GM12878 (cell line): ENCODE results near the gene EYA2. TPM values are rescaled to one million over a fixed set of nuclear protein-coding genes. Genes with fewer than 3 reads are reported as not detected.

ENCODE experiments used
- ATAC-seq: fragments of 200-7000 bp; cut with Tn5 transposase; 3 replicates; pipeline ENCODE4 v1.9.1; 2020; ENCODE audit warnings: mild to moderate bottlenecking, moderate library complexity
- BruUV-seq: library from RNA; stranded (reverse); fragments of 400-500 nt; replicated peaks from 2 replicates; lab custom pipeline; 2021; lab: Mats Ljungman, UMichigan
- CTCF ChIA-PET: fragments of 300-600 bp; sonication (Branson Sonifier 250); formaldehyde crosslinking; extraction: SDS; loops from one replicate; lab custom pipeline; 2021; ENCODE audit warnings: inconsistent platforms; lab: Yijun Ruan, JAX
- POLR2A ChIA-PET: fragments of 350-600 bp; formaldehyde crosslinking; extraction: SDS; loops from one replicate; lab custom pipeline; 2021; ENCODE audit warnings: inconsistent platforms; lab: Charles Lee
- RAD21 ChIA-PET: fragments of 300-600 bp; sonication (Branson Sonifier 250); formaldehyde crosslinking; loops from one replicate; lab custom pipeline; 2023; ENCODE audit warnings: antibody characterized with exemption; ENCODE audit not compliant: unreplicated experiment; lab: Charles Lee
- SMC1A ChIA-PET: fragments of 300-600 bp; sonication (Branson Sonifier 250); formaldehyde crosslinking; loops from one replicate; lab custom pipeline; 2023; ENCODE audit not compliant: unreplicated experiment, uncharacterized antibody; lab: Charles Lee
- DNase-seq: peaks from one replicate; pipeline ENCODE4 v3.0.0-alpha.2; 2011; ENCODE audit warnings: low read depth, low spot score
- FAIRE-seq: peaks from 3 replicates; lab custom pipeline; 2011; peaks lifted over from hg19 to GRCh38; lab: Jason Lieb, UNC
- H2AFZ ChIP-seq: 2 replicates; pipeline ENCODE4 v1.6.0; 2011; ENCODE audit warnings: low read depth, low read length, control low read depth; ENCODE audit not compliant: control insufficient read depth
- H3K27ac ChIP-seq: 2 replicates; pipeline ENCODE4 v1.5.1; 2011; ENCODE audit warnings: control low read depth; ENCODE audit not compliant: control insufficient read depth, insufficient read depth
- H3K27me3 ChIP-seq, 2 experiments: replicated peaks in 1 of 2; 2 replicates each; pipeline versions ENCODE4 v1.6.0 to v1.6.1; 2011; ENCODE audit warnings: low read length in 1 of 2; ENCODE audit not compliant: control insufficient read depth in 2 of 2, insufficient read depth in 2 of 2
- H3K36me3 ChIP-seq, 2 experiments: 2 replicates each; pipeline ENCODE4 v1.5.1; 2011; ENCODE audit warnings: low read length in 1 of 2; ENCODE audit not compliant: control insufficient read depth in 2 of 2, insufficient read depth in 2 of 2
- H3K4me1 ChIP-seq: 2 replicates; pipeline ENCODE4 v1.6.1; 2011; ENCODE audit warnings: mild to moderate bottlenecking, low read length, moderate library complexity, mixed read lengths; ENCODE audit not compliant: control insufficient read depth, insufficient read depth
- H3K4me2 ChIP-seq: 2 replicates; pipeline ENCODE4 v1.6.0; 2011; ENCODE audit warnings: control low read depth; ENCODE audit not compliant: control insufficient read depth, insufficient read depth
- H3K4me3 ChIP-seq: fragments of 200-600 bp; sonication (generic); 2 replicates; pipeline ENCODE4 v1.5.1; 2016
- H3K79me2 ChIP-seq: 2 replicates; pipeline ENCODE4 v1.6.0; 2011; ENCODE audit warnings: low read length; ENCODE audit not compliant: control insufficient read depth, insufficient read depth
- H3K9ac ChIP-seq: 2 replicates; pipeline ENCODE4 v1.8.0; 2011; ENCODE audit warnings: low read length, control low read depth, mixed read lengths; ENCODE audit not compliant: control insufficient read depth, insufficient read depth
- H3K9me3 ChIP-seq: replicated peaks from 3 replicates; pipeline ENCODE4 v1.5.1; 2011; ENCODE audit warnings: mild to moderate bottlenecking, low read length; ENCODE audit not compliant: control insufficient read depth, insufficient read depth
- H4K20me1 ChIP-seq: 2 replicates; pipeline ENCODE4 v1.6.0; 2011; ENCODE audit not compliant: control insufficient read depth, insufficient read depth
- BMI1 ChIP-seq: fragments of 450-650 bp; IDR thresholded peaks from 2 replicates; pipeline ENCODE4 v1.6.1; 2016; ENCODE audit warnings: mild to moderate bottlenecking, moderate library complexity, borderline replicate concordance
- CHD4 ChIP-seq: fragments of 200-600 bp; sonication (generic); IDR thresholded peaks from 2 replicates; pipeline ENCODE4 v1.6.1; 2016; ENCODE audit warnings: mild to moderate bottlenecking
- CREB1 ChIP-seq: IDR thresholded peaks from 2 replicates; pipeline ENCODE4 v1.6.1; 2012; ENCODE audit warnings: low read depth, mild to moderate bottlenecking, inconsistent platforms
- IKZF2 ChIP-seq, 2 experiments: fragments of 450-650 bp; IDR thresholded peaks; 2 replicates each; pipeline ENCODE4 v1.6.1; 2017; ENCODE audit warnings: mild to moderate bottlenecking in 2 of 2, moderate library complexity in 2 of 2
- KLF5 ChIP-seq: fragments of 450-650 bp; IDR thresholded peaks from 2 replicates; pipeline ENCODE4 v1.6.1; 2014; ENCODE audit warnings: mild to moderate bottlenecking; ENCODE audit not compliant: partially characterized antibody
- LARP7 ChIP-seq: fragments of 450-650 bp; IDR thresholded peaks from 2 replicates; pipeline ENCODE4 v1.6.1; 2017; ENCODE audit warnings: mild to moderate bottlenecking
- MTA2 ChIP-seq: fragments of 450-650 bp; IDR thresholded peaks from 2 replicates; pipeline ENCODE4 v1.6.1; 2016; ENCODE audit warnings: low read depth, mild to moderate bottlenecking, moderate library complexity
- YY1 ChIP-seq: IDR thresholded peaks from 2 replicates; pipeline ENCODE4 v1.6.1; 2011; ENCODE audit warnings: low read depth, mild to moderate bottlenecking, low read length
- ZBED1 ChIP-seq: IDR thresholded peaks from 2 replicates; pipeline ENCODE4 v1.6.1; 2016; ENCODE audit warnings: borderline replicate concordance
- ZNF274 ChIP-seq: IDR thresholded peaks from one replicate; pipeline ENCODE4 v1.8.0; 2011; ENCODE audit not compliant: insufficient read length, insufficient read depth
- WGBS: methylation state at CpG from one replicate; pipeline ENCODE4 v1.1.6; 2016; ENCODE audit warnings: low lambda C conversion rate; ENCODE audit not compliant: insufficient replicate concordance, insufficient coverage; ENCODE audit errors: missing lambda C conversion rate; 5-methylcytosine and 5-hydroxymethylcytosine counted together
- in situ Hi-C: fragments of 300-500 bp; cut with MboI; formaldehyde crosslinking; loops from 9 replicates; pipeline ENCODE4 v1.14.3; 2018; ENCODE audit warnings: mixed read lengths
- intact Hi-C: fragments of 100-400 bp; cut with micrococcal nuclease; formaldehyde crosslinking; loops from one replicate; pipeline ENCODE4 v1.14.2; 2022; ENCODE audit not compliant: unreplicated experiment
- polyA plus RNA-seq, 11 experiments: library from polyadenylated mRNA; depleted of rRNA in 4 of 11; unstranded in 6 of 11; stranded (reverse) in 5 of 11; fragments of >200 nt; fragmentation: Nextera tagmentation in 4 of 11; fragmentation: Illumina TruSeq in 1 of 11; extraction: Ambion mirVana in 4 of 11; extraction: Trizol in 1 of 11; gene quantifications; 1 replicate in 1 of 11; 2 replicates in 10 of 11; pipeline versions ENCODE4 v1.2.1 to v1.2.3, GENCODE V29; 2011 to 2016; ENCODE audit warnings: inconsistent platforms in 2 of 11, missing spikeins in 2 of 11, low read depth in 1 of 11
- total RNA-seq, 4 experiments: library from RNA; depleted of rRNA in 3 of 4; stranded (reverse); fragments of >200 nt in 3 of 4; fragmentation: Illumina TruSeq in 1 of 4; extraction: Trizol in 1 of 4; gene quantifications; 2 replicates each; pipeline versions ENCODE4 v1.2.1 to v1.2.3, GENCODE V29; 2013 to 2021
- TF ChIP-seq, protein P1 (sequence below): fragments of 450-650 bp; IDR thresholded peaks from 2 replicates; pipeline ENCODE4 v1.6.1; 2017; ENCODE audit warnings: low read depth, mild to moderate bottlenecking, moderate library complexity
- TF ChIP-seq, protein P2 (sequence below): IDR thresholded peaks from 2 replicates; pipeline ENCODE4 v1.6.1; 2012; ENCODE audit warnings: low read length, inconsistent platforms

EYA2 gene
- total and polyA plus RNA-seq, 10 of the 15 experiments (the other 5 are each of a cell fraction or from before 2014, with no cell fraction given), result 0.20 TPM; not detected in 9

DNA sequence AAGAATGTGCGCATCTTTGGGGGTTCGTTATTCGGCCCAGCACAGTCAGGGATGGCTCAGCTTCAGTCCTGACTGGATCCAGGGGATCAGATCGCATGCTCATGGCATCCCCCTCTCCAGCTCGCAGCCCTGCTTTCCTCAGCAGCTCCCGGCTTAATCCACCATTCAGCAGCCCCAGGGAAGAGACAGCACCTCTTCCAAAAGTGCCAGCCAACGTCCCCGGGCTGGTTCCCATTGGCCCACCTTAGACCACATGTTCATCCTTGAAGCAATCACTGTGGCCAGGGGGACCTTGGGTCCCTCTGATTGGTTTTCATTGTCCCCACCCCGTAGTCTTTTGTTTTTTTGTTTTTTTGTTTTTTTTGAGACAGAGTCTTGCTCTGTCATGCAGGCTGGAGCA, 273.2 kb downstream of the EYA2 start:
- no peaks in the 10 kb centered on the region; the same call in 1 of the 2 replicates for H4K20me1 ChIP-seq
- no peak overlapping the region for H3K4me2 ChIP-seq
- ChIA-PET CTCF (no interaction called here), POLR2A (no interaction called here), RAD21 (no interaction called here), SMC1A (no interaction called here)
- H3K4me1 ChIP-seq, result no peaks in the 10 kb centered on the region
- TF ChIP-seq KLF5 (no peak), ZNF274 (no peak), ZBED1 (no peak), MTA2 (no peak), LARP7 (no peak), YY1 (no peak), CREB1 (no peak), CHD4 (no peak), BMI1 (no peak), IKZF2 (IDR thresholded peaks at IDR 0.05) (no peak)
- TF ChIP-seq, protein P1, sequence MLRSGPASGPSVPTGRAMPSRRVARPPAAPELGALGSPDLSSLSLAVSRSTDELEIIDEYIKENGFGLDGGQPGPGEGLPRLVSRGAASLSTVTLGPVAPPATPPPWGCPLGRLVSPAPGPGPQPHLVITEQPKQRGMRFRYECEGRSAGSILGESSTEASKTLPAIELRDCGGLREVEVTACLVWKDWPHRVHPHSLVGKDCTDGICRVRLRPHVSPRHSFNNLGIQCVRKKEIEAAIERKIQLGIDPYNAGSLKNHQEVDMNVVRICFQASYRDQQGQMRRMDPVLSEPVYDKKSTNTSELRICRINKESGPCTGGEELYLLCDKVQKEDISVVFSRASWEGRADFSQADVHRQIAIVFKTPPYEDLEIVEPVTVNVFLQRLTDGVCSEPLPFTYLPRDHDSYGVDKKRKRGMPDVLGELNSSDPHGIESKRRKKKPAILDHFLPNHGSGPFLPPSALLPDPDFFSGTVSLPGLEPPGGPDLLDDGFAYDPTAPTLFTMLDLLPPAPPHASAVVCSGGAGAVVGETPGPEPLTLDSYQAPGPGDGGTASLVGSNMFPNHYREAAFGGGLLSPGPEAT, result no peak
- TF ChIP-seq, protein P2, sequence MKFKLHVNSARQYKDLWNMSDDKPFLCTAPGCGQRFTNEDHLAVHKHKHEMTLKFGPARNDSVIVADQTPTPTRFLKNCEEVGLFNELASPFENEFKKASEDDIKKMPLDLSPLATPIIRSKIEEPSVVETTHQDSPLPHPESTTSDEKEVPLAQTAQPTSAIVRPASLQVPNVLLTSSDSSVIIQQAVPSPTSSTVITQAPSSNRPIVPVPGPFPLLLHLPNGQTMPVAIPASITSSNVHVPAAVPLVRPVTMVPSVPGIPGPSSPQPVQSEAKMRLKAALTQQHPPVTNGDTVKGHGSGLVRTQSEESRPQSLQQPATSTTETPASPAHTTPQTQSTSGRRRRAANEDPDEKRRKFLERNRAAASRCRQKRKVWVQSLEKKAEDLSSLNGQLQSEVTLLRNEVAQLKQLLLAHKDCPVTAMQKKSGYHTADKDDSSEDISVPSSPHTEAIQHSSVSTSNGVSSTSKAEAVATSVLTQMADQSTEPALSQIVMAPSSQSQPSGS, result no peak
- in situ Hi-C loops, result no loop called here
- no peak overlapping the region for H3K9ac ChIP-seq
- H3K9me3 ChIP-seq, result no peaks in the 10 kb centered on the region; the same call in 2 of the 3 replicates
- H3K4me3 ChIP-seq, result no peak overlapping the region
- WGBS, result 80% methylated on average over 9 of the region's 9 CpGs
- H3K79me2 ChIP-seq, result no peaks in the 10 kb centered on the region
- no peak overlapping the region for H2AFZ ChIP-seq
- DNase-seq (no peak), ATAC-seq (no peak), FAIRE-seq (no peak)
- no peak overlapping the region for H3K27ac ChIP-seq
- no peaks in the 10 kb centered on the region; a peak in 1 of 4 replicates for H3K27me3 ChIP-seq
- no TSS peak for BruUV-seq
- intact Hi-C loops, result no loop called here
- no peaks in the 10 kb centered on the region for H3K36me3 ChIP-seq
